ENCODE measurements around the gene EEPD1. TPM values are rescaled to one million over a fixed set of nuclear protein-coding genes. Genes with fewer than 3 reads are reported as not detected.

EEPD1 gene
- total RNA-seq, 6 experiments from 2014 or later, result 5.9 to 18.6 (median 10.6) TPM

GRCh38 chr7:36153571-36154097, 580 bp downstream of the EEPD1 start:
- ATAC-seq (no peak), DNase-seq (peak; percentile 56 to 72 (median 69))
- 5% methylated on average over 6 of the region's 32 CpGs for WGBS (ENCODE audit: insufficient coverage, low coverage, low lambda C conversion rate, missing lambda C conversion rate)
- TF ChIP-seq CTCF (IDR thresholded peaks at IDR 0.05), result no peak
- no peak for TF ChIP-seq POLR2A (IDR thresholded peaks at IDR 0.05)
- Histone ChIP-seq H3K27ac (peak overlapping the region; percentile 84 to 96 (median 93)), H3K9me3 (no peaks in the 10 kb centered on the region), H3K4me3 (peak overlapping the region; percentile 68 to 83 (median 81)), H3K36me3 (no peaks in the 10 kb centered on the region), H3K27me3 (no peaks in the 10 kb centered on the region), H3K4me1 (peaks cover 0 to 67% (median 24%) of the 10 kb centered on the region in 4 donors)
- intact Hi-C loops (cut with DNase I), result loop anchor here in 1 of 2 donors (10.0 kb wide), 1 partner anchor 131 kb away; no protein-coding TSS in a partner anchor

GRCh38 chr7:36154255-36155212, 1.5 kb downstream of the EEPD1 start:
- peaks cover 0 to 70% (median 29%) of the 10 kb centered on the region in 4 donors for H3K4me1 ChIP-seq
- ATAC-seq (no peak), DNase-seq (peak in 2 of 3 donors; percentile 49 to 64)
- H3K27me3 ChIP-seq, result no peaks in the 10 kb centered on the region
- H3K4me3 ChIP-seq, result peak overlapping the region; percentile 68 to 83 (median 81)
- intact Hi-C loops (cut with DNase I), result loop anchor here in 1 of 2 donors (10.0 kb wide), 1 partner anchor 130 kb away; no protein-coding TSS in a partner anchor
- no peaks in the 10 kb centered on the region for H3K36me3 ChIP-seq
- WGBS (ENCODE audit: insufficient coverage, low coverage, low lambda C conversion rate, missing lambda C conversion rate), result 41% methylated on average over 17 of the region's 44 CpGs
- H3K27ac ChIP-seq, result peak overlapping the region; percentile 84 to 96 (median 93)
- no peaks in the 10 kb centered on the region for H3K9me3 ChIP-seq
- TF ChIP-seq POLR2A (IDR thresholded peaks at IDR 0.05) (no peak), CTCF (IDR thresholded peaks at IDR 0.05) (peak in 2 of 4 donors; percentile 6 to 25)

- Histone ChIP-seq H3K27me3 (no peaks in the 10 kb centered on the region), H3K4me3 (peak overlapping the region; percentile 68 to 83 (median 81)), H3K27ac (peak overlapping the region; percentile 48 to 96 (median 84)), H3K36me3 (no peaks in the 10 kb centered on the region), H3K4me1 (peaks cover 0 to 64% (median 24%) of the 10 kb centered on the region in 4 donors), H3K9me3 (no peaks in the 10 kb centered on the region)
- DNase-seq (peak; percentile 89 to 96 (median 91)), ATAC-seq (peak in 3 of 4 donors; percentile 5 to 16 (median 12))
- intact Hi-C loops (cut with DNase I), result loop anchor here in 1 of 2 donors (10.0 kb wide), 1 partner anchor 129 kb away; no protein-coding TSS in a partner anchor
- TF ChIP-seq CTCF (IDR thresholded peaks at IDR 0.05), result peak in 1 of 4 donors; percentile 12
- TF ChIP-seq POLR2A (IDR thresholded peaks at IDR 0.05), result peak; percentile 55
- WGBS (ENCODE audit: insufficient coverage, low coverage, low lambda C conversion rate, missing lambda C conversion rate), result 9% methylated on average over 10 of the region's 12 CpGs
These were observed 2.8 kb downstream of the EEPD1 start for GRCh38 chr7:36155811-36156361.

GRCh38 chr7:36157527-36158320, 4.7 kb downstream of the EEPD1 start:
- Histone ChIP-seq H3K27me3 (no peaks in the 10 kb centered on the region), H3K4me1 (peaks cover 0 to 56% (median 20%) of the 10 kb centered on the region in 4 donors), H3K4me3 (no peak overlapping the region), H3K36me3 (no peaks in the 10 kb centered on the region), H3K9me3 (no peaks in the 10 kb centered on the region), H3K27ac (peak overlapping the region; percentile 3 to 52 (median 35))
- ATAC-seq (peak; percentile 37 to 58 (median 50)), DNase-seq (peak in 2 of 3 donors; percentile 68 to 76)
- WGBS (ENCODE audit: insufficient coverage, low coverage, low lambda C conversion rate, missing lambda C conversion rate), result 36% methylated on average over 8 of the region's 9 CpGs
- TF ChIP-seq POLR2A (IDR thresholded peaks at IDR 0.05), result no peak
- TF ChIP-seq CTCF (IDR thresholded peaks at IDR 0.05), result no peak
- intact Hi-C loops (cut with DNase I), result loop anchor here in 1 of 2 donors (10.0 kb wide), 1 partner anchor 127 kb away; no protein-coding TSS in a partner anchor
